HepG2 (cell line): ENCODE data around the gene GCHFR. TPM values are rescaled to one million over a fixed set of nuclear protein-coding genes. Genes with fewer than 3 reads are reported as not detected.
A peak's percentile ranks its signal among the peaks of the same experiment; 100 is the strongest.

Source experiments
- FLYWCH1 ChIP-seq: sonication (generic); formaldehyde crosslinking; IDR thresholded peaks from 2 replicates; pipeline ENCODE4 v1.8.1; 2023; ENCODE audit warnings: mild to moderate bottlenecking, missing genetic modification reagents
- GATAD2A ChIP-seq: IDR thresholded peaks from 2 replicates; pipeline ENCODE4 v1.6.1; 2016
- HOXA5 ChIP-seq: sonication (generic); formaldehyde crosslinking; IDR thresholded peaks from 2 replicates; pipeline ENCODE4 v1.4.0; 2020; ENCODE audit warnings: missing genetic modification reagents
- KAT7 ChIP-seq: IDR thresholded peaks from 2 replicates; pipeline ENCODE4 v1.6.1; 2018; ENCODE audit warnings: borderline replicate concordance, missing compliant biosample characterization
- KMT2A ChIP-seq: sonication (generic); formaldehyde crosslinking; IDR thresholded peaks from 2 replicates; pipeline ENCODE4 v1.4.0; 2020; ENCODE audit warnings: missing genetic modification reagents
- MEIS2 ChIP-seq: sonication (generic); formaldehyde crosslinking; IDR thresholded peaks from 2 replicates; pipeline ENCODE4 v1.9.0; 2021; ENCODE audit warnings: mild to moderate bottlenecking, missing genetic modification reagents
- MLLT10 ChIP-seq: sonication (generic); formaldehyde crosslinking; IDR thresholded peaks from 2 replicates; pipeline ENCODE4 v1.4.0; 2020; ENCODE audit warnings: missing genetic modification reagents
- NR3C1 ChIP-seq: sonication (generic); formaldehyde crosslinking; IDR thresholded peaks from 2 replicates; pipeline ENCODE4 v1.4.0; 2020; ENCODE audit warnings: missing genetic modification reagents
- PHB2 ChIP-seq: fragments of 450-650 bp; IDR thresholded peaks from 2 replicates; pipeline ENCODE4 v1.6.1; 2018; ENCODE audit not compliant: partially characterized antibody
- SOX6 ChIP-seq, 2 experiments: fragments of 450-650 bp in 1 of 2; sonication (generic) in 1 of 2; formaldehyde crosslinking in 1 of 2; IDR thresholded peaks; 2 replicates each; pipeline versions ENCODE4 v1.4.0 to v1.6.1; 2017 to 2020; ENCODE audit warnings: antibody characterized with exemption in 1 of 2, mild to moderate bottlenecking in 1 of 2, missing genetic modification reagents in 1 of 2
- SRSF9 ChIP-seq: fragments of 200-400 bp; formaldehyde crosslinking; IDR thresholded peaks from 2 replicates; pipeline ENCODE4 v1.6.1; 2018; ENCODE audit warnings: borderline replicate concordance, mild to moderate bottlenecking, low read depth, low read length; ENCODE audit not compliant: insufficient read depth, poor library complexity, severe bottlenecking
- THAP11 ChIP-seq: IDR thresholded peaks from 2 replicates; pipeline ENCODE4 v1.6.1; 2016; ENCODE audit warnings: missing biosample characterization, missing genetic modification reagents
- ZC3H13 ChIP-seq: sonication (generic); formaldehyde crosslinking; IDR thresholded peaks from 2 replicates; pipeline ENCODE4 v1.8.1; 2023; ENCODE audit warnings: mild to moderate bottlenecking, missing genetic modification reagents, moderate library complexity
- ZNF180 ChIP-seq: sonication (generic); formaldehyde crosslinking; IDR thresholded peaks from 2 replicates; pipeline ENCODE4 v1.4.0; 2020; ENCODE audit warnings: low read depth, missing genetic modification reagents, borderline replicate concordance
- ZNF30 ChIP-seq: sonication (generic); formaldehyde crosslinking; IDR thresholded peaks from 2 replicates; pipeline ENCODE4 v1.5.0; 2020; ENCODE audit warnings: mild to moderate bottlenecking, missing genetic modification reagents
- ZNF326 ChIP-seq: sonication (generic); formaldehyde crosslinking; IDR thresholded peaks from 2 replicates; pipeline ENCODE4 v1.4.0; 2020; ENCODE audit warnings: missing genetic modification reagents, borderline replicate concordance
- ZNF382 ChIP-seq: sonication (generic); formaldehyde crosslinking; IDR thresholded peaks from 2 replicates; pipeline ENCODE4 v1.5.0; 2020; ENCODE audit warnings: missing genetic modification reagents, mild to moderate bottlenecking, borderline replicate concordance
- ZNF510 ChIP-seq: sonication (generic); formaldehyde crosslinking; IDR thresholded peaks from 2 replicates; pipeline ENCODE4 v1.4.0; 2020; ENCODE audit warnings: low read depth, mild to moderate bottlenecking, missing genetic modification reagents
- ZNF724P ChIP-seq: sonication (generic); formaldehyde crosslinking; IDR thresholded peaks from 2 replicates; pipeline ENCODE4 v1.8.0; 2022; ENCODE audit warnings: missing genetic modification reagents, borderline replicate concordance
- ZNF839 ChIP-seq: sonication (generic); formaldehyde crosslinking; IDR thresholded peaks from 2 replicates; pipeline ENCODE4 v1.4.0; 2020; ENCODE audit warnings: missing genetic modification reagents, mild to moderate bottlenecking, borderline replicate concordance
- polyA plus RNA-seq, 8 experiments: library from polyadenylated mRNA; depleted of rRNA in 3 of 8; stranded (reverse) in 7 of 8; unstranded in 1 of 8; fragments of >200 nt; fragmentation: Illumina TruSeq in 4 of 8; extraction: Trizol in 4 of 8; gene quantifications; 2 replicates each; pipeline versions ENCODE4 v1.2.1 to v1.2.3, GENCODE V29; 2011 to 2016; ENCODE audit warnings: low read depth in 4 of 8, missing spikeins in 1 of 8, mixed read lengths in 1 of 8; ENCODE audit not compliant: insufficient read depth in 1 of 8
- total RNA-seq, 5 experiments: library from RNA; depleted of rRNA; stranded (reverse); fragments of >200 nt; fragmentation: Illumina TruSeq; extraction: Trizol; gene quantifications; 2 replicates each; pipeline ENCODE4 v1.2.3, GENCODE V29; 2016; ENCODE audit warnings: low read depth in 1 of 5
- TF ChIP-seq, protein P1 (sequence below): sonication (generic); formaldehyde crosslinking; conservative IDR thresholded peaks from 2 replicates; pipeline ENCODE4 v1.8.0; 2022; ENCODE audit warnings: missing genetic modification reagents
- TF ChIP-seq, protein P2 (sequence below): sonication (generic); formaldehyde crosslinking; IDR thresholded peaks from 2 replicates; pipeline ENCODE4 v1.8.1; 2023; ENCODE audit warnings: mild to moderate bottlenecking, missing genetic modification reagents, borderline replicate concordance
- TF ChIP-seq, protein P3 (sequence below): IDR thresholded peaks from 2 replicates; pipeline ENCODE4 v1.6.1; 2016; ENCODE audit warnings: missing genetic modification reagents, missing compliant biosample characterization
- TF ChIP-seq, protein P4 (sequence below): sonication (generic); formaldehyde crosslinking; IDR thresholded peaks from 2 replicates; pipeline ENCODE4 v1.9.0; 2022; ENCODE audit warnings: low read depth, missing genetic modification reagents

GCHFR gene
- total and polyA plus RNA-seq, 2 of the 13 experiments (the other 11 are each of a cell fraction or from before 2014, with no cell fraction given) = 51.5 to 92.4 TPM

DNA sequence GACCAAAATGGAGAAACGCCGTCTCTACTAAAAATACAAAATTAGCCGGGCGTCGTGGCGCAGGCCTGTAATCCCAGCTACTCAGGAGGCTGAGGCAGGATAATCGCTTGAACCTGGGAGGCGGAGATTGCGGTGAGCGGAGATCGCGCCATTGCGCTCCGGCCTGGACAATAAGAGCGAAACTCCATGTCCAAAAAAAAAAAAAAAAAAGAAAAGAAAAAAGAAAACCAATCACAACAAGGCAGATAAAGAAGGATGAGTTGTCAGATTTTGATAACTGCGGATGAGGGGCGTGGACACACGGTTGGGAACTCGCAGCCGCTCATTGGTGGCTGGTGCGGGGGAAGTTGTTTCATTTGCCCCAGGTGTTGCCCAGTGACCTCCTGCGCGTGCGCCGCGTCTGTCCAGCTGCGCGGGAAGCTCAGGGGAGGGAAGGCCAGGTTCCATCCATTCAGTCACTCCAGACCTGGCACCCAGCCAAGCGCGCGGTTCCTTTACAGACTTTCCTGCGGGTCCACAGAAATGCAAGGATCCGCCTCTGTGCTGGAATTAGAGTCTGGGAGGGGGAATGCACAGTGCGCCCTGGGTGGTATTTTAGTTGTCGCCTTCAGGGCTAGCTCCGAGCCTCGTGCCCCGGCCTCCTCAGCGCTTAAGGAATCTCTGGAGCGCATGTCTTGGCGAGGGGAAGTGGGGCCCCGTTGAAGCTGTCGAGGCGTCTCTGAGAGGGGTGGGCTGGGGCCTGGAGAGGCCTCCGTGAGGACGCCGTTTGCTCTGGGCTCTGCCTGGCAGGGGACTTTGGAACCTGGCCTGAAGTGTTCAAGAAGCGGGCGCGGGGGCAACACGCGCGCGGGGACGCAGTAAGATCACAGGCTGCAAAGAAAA is 708 bp upstream of the GCHFR start (continued):
- TF ChIP-seq, protein P1, sequence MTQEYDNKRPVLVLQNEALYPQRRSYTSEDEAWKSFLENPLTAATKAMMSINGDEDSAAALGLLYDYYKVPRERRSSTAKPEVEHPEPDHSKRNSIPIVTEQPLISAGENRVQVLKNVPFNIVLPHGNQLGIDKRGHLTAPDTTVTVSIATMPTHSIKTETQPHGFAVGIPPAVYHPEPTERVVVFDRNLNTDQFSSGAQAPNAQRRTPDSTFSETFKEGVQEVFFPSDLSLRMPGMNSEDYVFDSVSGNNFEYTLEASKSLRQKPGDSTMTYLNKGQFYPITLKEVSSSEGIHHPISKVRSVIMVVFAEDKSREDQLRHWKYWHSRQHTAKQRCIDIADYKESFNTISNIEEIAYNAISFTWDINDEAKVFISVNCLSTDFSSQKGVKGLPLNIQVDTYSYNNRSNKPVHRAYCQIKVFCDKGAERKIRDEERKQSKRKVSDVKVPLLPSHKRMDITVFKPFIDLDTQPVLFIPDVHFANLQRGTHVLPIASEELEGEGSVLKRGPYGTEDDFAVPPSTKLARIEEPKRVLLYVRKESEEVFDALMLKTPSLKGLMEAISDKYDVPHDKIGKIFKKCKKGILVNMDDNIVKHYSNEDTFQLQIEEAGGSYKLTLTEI = no peak
- TF ChIP-seq ZNF382 (no peak), ZNF839 (CRISPR knock-in tag) (no peak; the same call in 1 of the 2 replicates), ZNF180 (no peak), THAP11 (CRISPR knock-in tag) (no peak; the same call in 1 of the 2 replicates), ZNF510 (CRISPR knock-in tag) (no peak), SRSF9 (no peak), MLLT10 (no peak), ZNF326 (no peak), NR3C1 (no peak), HOXA5 (CRISPR knock-in tag) (peak; percentile 55; the same call in 1 of the 2 replicates), SOX6 (IDR thresholded peaks at IDR 0.05) (no peak), SOX6 (CRISPR knock-in tag; IDR thresholded peaks at IDR 0.05) (no peak), ZC3H13 (CRISPR knock-in tag) (no peak), ZNF30 (CRISPR knock-in tag) (no peak), MEIS2 (no peak; the same call in 1 of the 2 replicates), KAT7 (CRISPR knock-in tag) (no peak; the same call in 1 of the 2 replicates), GATAD2A (CRISPR knock-in tag) (no peak; the same call in 1 of the 2 replicates), FLYWCH1 (CRISPR knock-in tag) (peak; percentile 93; the same call in 1 of the 2 replicates), ZNF724P (CRISPR knock-in tag) (no peak; the same call in 1 of the 2 replicates), PHB2 (no peak), KMT2A (CRISPR knock-in tag) (no peak)
- TF ChIP-seq, protein P2, sequence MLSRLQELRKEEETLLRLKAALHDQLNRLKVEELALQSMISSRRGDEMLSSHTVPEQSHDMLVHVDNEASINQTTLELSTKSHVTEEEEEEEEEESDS (CRISPR knock-in tag) = no peak
- TF ChIP-seq, protein P3, sequence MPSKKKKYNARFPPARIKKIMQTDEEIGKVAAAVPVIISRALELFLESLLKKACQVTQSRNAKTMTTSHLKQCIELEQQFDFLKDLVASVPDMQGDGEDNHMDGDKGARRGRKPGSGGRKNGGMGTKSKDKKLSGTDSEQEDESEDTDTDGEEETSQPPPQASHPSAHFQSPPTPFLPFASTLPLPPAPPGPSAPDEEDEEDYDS (CRISPR knock-in tag) = no peak
- TF ChIP-seq, protein P4, sequence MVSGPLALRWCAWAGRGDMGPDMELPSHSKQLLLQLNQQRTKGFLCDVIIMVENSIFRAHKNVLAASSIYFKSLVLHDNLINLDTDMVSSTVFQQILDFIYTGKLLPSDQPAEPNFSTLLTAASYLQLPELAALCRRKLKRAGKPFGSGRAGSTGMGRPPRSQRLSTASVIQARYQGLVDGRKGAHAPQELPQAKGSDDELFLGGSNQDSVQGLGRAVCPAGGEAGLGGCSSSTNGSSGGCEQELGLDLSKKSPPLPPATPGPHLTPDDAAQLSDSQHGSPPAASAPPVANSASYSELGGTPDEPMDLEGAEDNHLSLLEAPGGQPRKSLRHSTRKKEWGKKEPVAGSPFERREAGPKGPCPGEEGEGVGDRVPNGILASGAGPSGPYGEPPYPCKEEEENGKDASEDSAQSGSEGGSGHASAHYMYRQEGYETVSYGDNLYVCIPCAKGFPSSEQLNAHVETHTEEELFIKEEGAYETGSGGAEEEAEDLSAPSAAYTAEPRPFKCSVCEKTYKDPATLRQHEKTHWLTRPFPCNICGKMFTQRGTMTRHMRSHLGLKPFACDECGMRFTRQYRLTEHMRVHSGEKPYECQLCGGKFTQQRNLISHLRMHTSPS (CRISPR knock-in tag) = no peak
